Measurements from ENCODE around the gene ELP2. TPM values are rescaled to one million over a fixed set of nuclear protein-coding genes. Genes with fewer than 3 reads are reported as not detected.
A peak's percentile ranks its signal among the peaks of the same experiment; 100 is the strongest.

ELP2 gene
- total RNA-seq, 1 donor from 2014 or later: 171 TPM

DNA sequence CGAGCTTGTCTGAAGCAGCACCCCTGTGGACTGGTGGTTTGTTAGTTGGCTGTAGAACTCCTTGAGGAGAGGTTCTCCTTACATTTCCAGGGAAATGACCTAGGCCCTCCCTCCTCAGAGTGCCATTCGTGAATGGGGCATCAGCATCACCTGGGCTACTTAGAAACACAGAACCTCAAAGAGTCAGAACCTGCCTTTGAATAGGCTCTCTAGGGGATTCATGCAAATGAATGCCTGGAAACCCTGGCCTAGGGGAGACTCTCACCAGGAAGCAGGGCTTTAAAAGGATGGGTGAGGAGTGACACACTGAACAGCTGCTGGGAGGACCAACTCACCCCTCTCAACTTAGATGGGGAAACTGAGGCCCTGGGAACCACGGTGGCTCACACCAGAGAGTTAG, 55.5 kb downstream of the ELP2 start:
- Mint-ChIP-seq H3K4me3 (no peak overlapping the region), H3K27me3 (ENCODE audit: insufficient read depth, low read depth) (peaks cover 25% of the 10 kb centered on the region), H3K27ac (no peak overlapping the region), H3K9me3 (no peaks in the 10 kb centered on the region), H3K4me1 (peaks cover 16% of the 10 kb centered on the region), H3K36me3 (no peaks in the 10 kb centered on the region)
- no peak overlapping the region for H3K4me3 ChIP-seq
- no peak for DNase-seq (ENCODE audit: low spot score)
- no peaks in the 10 kb centered on the region for H3K36me3 ChIP-seq
- peaks cover 15% of the 10 kb centered on the region for H4K20me1 ChIP-seq (ENCODE audit: low read depth)
- no peaks in the 10 kb centered on the region for H3K9me3 ChIP-seq (ENCODE audit: low read depth)
- no peak overlapping the region for H3K4me2 ChIP-seq
- H2AFZ ChIP-seq (replicated peaks): no peak overlapping the region
- H3K27ac ChIP-seq: no peak overlapping the region
- H3F3A ChIP-seq (ENCODE audit: low read depth): peaks cover 12% of the 10 kb centered on the region
- no peaks in the 10 kb centered on the region for H3K79me2 ChIP-seq (ENCODE audit: low read depth)
- no peak overlapping the region for H3K9ac ChIP-seq
- no peak for TF ChIP-seq EZH2 (IDR thresholded peaks at IDR 0.05)
- TF ChIP-seq EZH2phosphoT487 (IDR thresholded peaks at IDR 0.05): no peak
- TF ChIP-seq, protein P1, sequence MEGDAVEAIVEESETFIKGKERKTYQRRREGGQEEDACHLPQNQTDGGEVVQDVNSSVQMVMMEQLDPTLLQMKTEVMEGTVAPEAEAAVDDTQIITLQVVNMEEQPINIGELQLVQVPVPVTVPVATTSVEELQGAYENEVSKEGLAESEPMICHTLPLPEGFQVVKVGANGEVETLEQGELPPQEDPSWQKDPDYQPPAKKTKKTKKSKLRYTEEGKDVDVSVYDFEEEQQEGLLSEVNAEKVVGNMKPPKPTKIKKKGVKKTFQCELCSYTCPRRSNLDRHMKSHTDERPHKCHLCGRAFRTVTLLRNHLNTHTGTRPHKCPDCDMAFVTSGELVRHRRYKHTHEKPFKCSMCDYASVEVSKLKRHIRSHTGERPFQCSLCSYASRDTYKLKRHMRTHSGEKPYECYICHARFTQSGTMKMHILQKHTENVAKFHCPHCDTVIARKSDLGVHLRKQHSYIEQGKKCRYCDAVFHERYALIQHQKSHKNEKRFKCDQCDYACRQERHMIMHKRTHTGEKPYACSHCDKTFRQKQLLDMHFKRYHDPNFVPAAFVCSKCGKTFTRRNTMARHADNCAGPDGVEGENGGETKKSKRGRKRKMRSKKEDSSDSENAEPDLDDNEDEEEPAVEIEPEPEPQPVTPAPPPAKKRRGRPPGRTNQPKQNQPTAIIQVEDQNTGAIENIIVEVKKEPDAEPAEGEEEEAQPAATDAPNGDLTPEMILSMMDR (IDR thresholded peaks at IDR 0.05): no peak
- peaks cover 62% of the 10 kb centered on the region for H3K27me3 ChIP-seq
- H3K4me1 ChIP-seq: peaks cover 6% of the 10 kb centered on the region

DNA sequence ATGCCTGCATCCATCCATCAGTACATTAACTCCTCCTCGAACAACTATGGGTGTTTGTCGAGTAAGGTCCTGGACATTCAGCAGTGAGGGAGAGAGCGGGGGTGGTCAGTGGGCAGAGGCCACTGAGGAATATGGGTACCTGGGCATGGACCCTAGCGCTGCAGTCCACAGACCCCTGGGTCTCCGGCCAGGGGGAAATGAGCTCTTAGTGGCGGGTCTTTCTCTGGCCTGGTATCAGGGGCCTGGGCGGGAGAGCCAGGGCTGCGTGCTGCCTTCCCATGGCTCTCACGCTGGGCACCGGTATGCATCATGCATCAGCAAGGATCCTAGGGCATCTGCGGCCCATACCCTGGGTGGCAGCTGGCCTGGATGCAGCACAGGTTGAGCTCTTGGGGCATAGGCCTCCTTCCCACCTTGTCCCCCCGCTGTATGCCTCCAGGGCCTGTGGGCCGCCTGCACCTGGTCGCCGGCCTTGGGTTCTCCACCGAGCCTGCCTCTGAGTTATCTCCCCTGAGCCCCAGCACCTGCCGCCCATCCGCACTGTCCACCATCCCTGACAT, 56.3 kb downstream of the ELP2 start:
- TF ChIP-seq, protein P1 (IDR thresholded peaks at IDR 0.05): no peak
- TF ChIP-seq EZH2phosphoT487 (IDR thresholded peaks at IDR 0.05): no peak
- TF ChIP-seq EZH2 (IDR thresholded peaks at IDR 0.05): no peak
- H3K4me3 ChIP-seq: no peak overlapping the region
- no peak overlapping the region for H3K4me2 ChIP-seq
- H3K9ac ChIP-seq: no peak overlapping the region
- Mint-ChIP-seq H3K27ac (no peak overlapping the region), H3K27me3 (ENCODE audit: insufficient read depth, low read depth) (peaks cover 25% of the 10 kb centered on the region), H3K4me3 (peak overlapping the region; percentile 73), H3K36me3 (no peaks in the 10 kb centered on the region), H3K4me1 (peaks cover 16% of the 10 kb centered on the region), H3K9me3 (no peaks in the 10 kb centered on the region)
- H3K79me2 ChIP-seq (ENCODE audit: low read depth): no peaks in the 10 kb centered on the region
- no peak overlapping the region for H3K27ac ChIP-seq
- H3K27me3 ChIP-seq: peaks cover 62% of the 10 kb centered on the region
- H4K20me1 ChIP-seq (ENCODE audit: low read depth): peaks cover 15% of the 10 kb centered on the region
- no peak for DNase-seq (ENCODE audit: low spot score)
- no peaks in the 10 kb centered on the region for H3K36me3 ChIP-seq
- peaks cover 12% of the 10 kb centered on the region for H3F3A ChIP-seq (ENCODE audit: low read depth)
- no peak overlapping the region for H2AFZ ChIP-seq (replicated peaks)
- H3K4me1 ChIP-seq: peaks cover 6% of the 10 kb centered on the region
- H3K9me3 ChIP-seq (ENCODE audit: low read depth): no peaks in the 10 kb centered on the region

DNA sequence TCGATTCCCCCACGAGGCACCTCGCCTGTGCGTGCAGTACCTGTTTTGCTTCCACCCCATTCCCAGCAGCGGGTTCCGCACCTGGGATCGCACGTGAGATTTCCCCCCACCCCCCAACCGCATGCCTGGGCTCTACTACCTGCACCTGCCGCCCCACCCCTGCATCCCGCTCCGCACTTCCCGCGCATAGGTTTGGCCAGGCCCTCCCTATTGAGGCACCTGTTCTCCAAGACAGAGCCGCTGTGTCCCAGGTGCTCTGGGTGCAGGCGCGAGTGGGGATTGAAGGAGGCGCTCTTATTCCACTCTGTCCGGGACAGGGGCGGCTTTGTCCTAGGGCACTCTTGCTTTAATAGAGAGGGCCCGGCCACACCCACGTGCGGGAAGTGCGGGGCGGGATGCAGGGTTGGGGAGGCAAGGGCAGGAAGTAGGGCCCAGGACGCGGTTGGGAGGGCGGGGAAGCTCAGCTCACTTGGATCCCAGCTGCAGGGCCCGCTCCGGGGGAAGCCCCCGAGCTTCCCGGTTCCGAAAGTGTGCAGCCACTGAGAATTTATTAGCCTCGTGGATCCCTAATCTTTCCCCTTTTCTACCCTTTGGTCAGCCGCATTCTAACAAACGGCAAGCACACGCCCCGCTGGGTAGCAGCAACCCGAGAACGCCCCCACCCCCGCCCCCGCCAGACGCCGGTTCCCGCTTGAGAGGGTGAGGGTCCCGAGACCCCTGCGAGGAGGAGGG, 56.9 kb downstream of the ELP2 start:
- H3K27me3 ChIP-seq: peaks cover 62% of the 10 kb centered on the region
- H3K27me3 Mint-ChIP-seq (ENCODE audit: insufficient read depth, low read depth): peaks cover 25% of the 10 kb centered on the region
- TF ChIP-seq EZH2 (IDR thresholded peaks at IDR 0.05): peak; percentile 71
- TF ChIP-seq, protein P1 (IDR thresholded peaks at IDR 0.05): no peak
- peak; percentile 54 for TF ChIP-seq EZH2phosphoT487 (IDR thresholded peaks at IDR 0.05)

More for the DNA sequence above, 56.9 kb downstream of the ELP2 start:
- Histone ChIP-seq H3K79me2 (ENCODE audit: low read depth) (no peaks in the 10 kb centered on the region), H4K20me1 (ENCODE audit: low read depth) (peaks cover 15% of the 10 kb centered on the region), H2AFZ (replicated peaks) (no peak overlapping the region), H3K4me3 (peak overlapping the region; percentile 56), H3F3A (ENCODE audit: low read depth) (peaks cover 12% of the 10 kb centered on the region), H3K36me3 (no peaks in the 10 kb centered on the region), H3K27ac (no peak overlapping the region), H3K4me1 (peaks cover 6% of the 10 kb centered on the region), H3K9ac (no peak overlapping the region), H3K9me3 (ENCODE audit: low read depth) (no peaks in the 10 kb centered on the region), H3K4me2 (peak overlapping the region; percentile 96)
- H3K4me1 Mint-ChIP-seq: peaks cover 16% of the 10 kb centered on the region
- peak overlapping the region; percentile 88 for H3K4me3 Mint-ChIP-seq
- no peaks in the 10 kb centered on the region for H3K9me3 Mint-ChIP-seq
- DNase-seq (ENCODE audit: low spot score): peak; percentile 43
- H3K36me3 Mint-ChIP-seq: no peaks in the 10 kb centered on the region
- no peak overlapping the region for H3K27ac Mint-ChIP-seq

Data from neural progenitor cell (in vitro differentiated cells).